Hepatocyte (in vitro differentiated cells): ENCODE data around the gene USP24. TPM values are rescaled to one million over a fixed set of nuclear protein-coding genes. Genes with fewer than 3 reads are reported as not detected.

Experiments
- DNase-seq: peaks from one replicate; pipeline ENCODE4 v3.0.0-alpha.2; 2016; ENCODE audit warnings: low spot score
- H2AFZ ChIP-seq: fragments of 200-600 bp; sonication (generic); 2 replicates; pipeline ENCODE4 v1.6.0; 2016; ENCODE audit warnings: antibody characterized with exemption, mild to moderate bottlenecking
- H3K27ac ChIP-seq: fragments of 200-600 bp; sonication (generic); 2 replicates; pipeline ENCODE4 v1.5.1; 2016; ENCODE audit warnings: mild to moderate bottlenecking
- H3K27me3 ChIP-seq: fragments of 200-600 bp; sonication (generic); 2 replicates; pipeline ENCODE4 v1.6.1; 2016
- H3K36me3 ChIP-seq: fragments of 200-600 bp; sonication (generic); replicated peaks from 2 replicates; pipeline ENCODE4 v1.5.1; 2016; ENCODE audit warnings: low read depth; ENCODE audit not compliant: insufficient read depth
- H3K4me1 ChIP-seq: fragments of 200-600 bp; sonication (generic); 2 replicates; pipeline ENCODE4 v1.5.1; 2016; ENCODE audit warnings: mild to moderate bottlenecking, moderate library complexity; ENCODE audit not compliant: insufficient read depth
- H3K4me2 ChIP-seq: fragments of 200-600 bp; sonication (generic); 2 replicates; pipeline ENCODE4 v1.6.0; 2016
- H3K4me3 ChIP-seq: fragments of 200-600 bp; sonication (generic); 2 replicates; pipeline ENCODE4 v1.5.1; 2016; ENCODE audit warnings: mild to moderate bottlenecking
- H3K79me2 ChIP-seq: fragments of 200-600 bp; sonication (generic); 2 replicates; pipeline ENCODE4 v1.6.0; 2017; ENCODE audit warnings: mild to moderate bottlenecking
- H3K9me2 ChIP-seq: fragments of 200-600 bp; sonication (generic); replicated peaks from 2 replicates; pipeline ENCODE4 v1.6.0; 2017; ENCODE audit warnings: mild to moderate bottlenecking; ENCODE audit not compliant: insufficient read depth
- H3K9me3 ChIP-seq: fragments of 200-600 bp; sonication (generic); 2 replicates; pipeline ENCODE4 v1.5.1; 2016; ENCODE audit warnings: low read depth, mild to moderate bottlenecking
- H4K20me1 ChIP-seq: fragments of 200-600 bp; sonication (generic); 2 replicates; pipeline ENCODE4 v1.6.0; 2016; ENCODE audit warnings: mild to moderate bottlenecking; ENCODE audit not compliant: insufficient read depth, poor library complexity, severe bottlenecking
- CTCF ChIP-seq: fragments of 200-600 bp; sonication (generic); IDR thresholded peaks from 2 replicates; pipeline ENCODE4 v1.5.1; 2016; ENCODE audit warnings: antibody characterized with exemption, mild to moderate bottlenecking; ENCODE audit not compliant: poor library complexity
- EZH2 ChIP-seq: fragments of 200-600 bp; sonication (generic); IDR thresholded peaks from 2 replicates; pipeline ENCODE4 v1.6.1; 2016; ENCODE audit warnings: antibody characterized with exemption, mild to moderate bottlenecking, borderline replicate concordance
- EZH2phosphoT487 ChIP-seq: fragments of 200-600 bp; sonication (generic); IDR thresholded peaks from one replicate; pipeline ENCODE4 v1.6.1; 2018; ENCODE audit warnings: antibody characterized with exemption, mild to moderate bottlenecking, low read depth, moderate library complexity; ENCODE audit not compliant: unreplicated experiment, severe bottlenecking
- WGBS: methylation state at CpG from one replicate; pipeline ENCODE4 v1.1.6; 2016; ENCODE audit warnings: low lambda C conversion rate; ENCODE audit errors: missing lambda C conversion rate; 5-methylcytosine and 5-hydroxymethylcytosine counted together
- polyA plus RNA-seq: library from polyadenylated mRNA; unstranded; fragments of >200 nt; fragmentation: Nextera tagmentation; extraction: Ambion mirVana; gene quantifications from 2 replicates; pipeline ENCODE4 v1.2.1, GENCODE V29; 2016
- total RNA-seq: library from RNA; depleted of rRNA; stranded (reverse); fragments of >200 nt; gene quantifications from 2 replicates; pipeline ENCODE4 v1.2.3, GENCODE V29; 2014

USP24 gene
- total and polyA plus RNA-seq, 2 experiments from 2014 or later, result 9.3 to 41.9 TPM

GRCh38 chr1:55081905-55082296 is 133.3 kb downstream of the USP24 start:
- 90% methylated on average over 2 of the region's 2 CpGs for WGBS

GRCh38 chr1:55081188-55081904 is 133.8 kb downstream of the USP24 start:
- no peaks in the 10 kb centered on the region for H4K20me1 ChIP-seq
- 71% methylated on average over 9 of the region's 9 CpGs for WGBS
- no peak overlapping the region for H3K4me3 ChIP-seq
- no peak overlapping the region for H3K4me2 ChIP-seq
- no peak overlapping the region for H3K27ac ChIP-seq
- no peak for TF ChIP-seq EZH2
- TF ChIP-seq CTCF, result no peak
- no peak for TF ChIP-seq EZH2phosphoT487
- no peaks in the 10 kb centered on the region for H3K79me2 ChIP-seq
- no peak for DNase-seq
- no peaks in the 10 kb centered on the region for H3K36me3 ChIP-seq
- H3K9me3 ChIP-seq, result no peaks in the 10 kb centered on the region
- H3K27me3 ChIP-seq, result no peaks in the 10 kb centered on the region
- H3K9me2 ChIP-seq, result no peaks in the 10 kb centered on the region
- H3K4me1 ChIP-seq, result no peaks in the 10 kb centered on the region
- H2AFZ ChIP-seq, result no peak overlapping the region

More at GRCh38 chr1:55081905-55082296, 133.3 kb downstream of the USP24 start:
- no peaks in the 10 kb centered on the region for H3K4me1 ChIP-seq
- H3K27me3 ChIP-seq, result no peaks in the 10 kb centered on the region
- no peaks in the 10 kb centered on the region for H3K9me2 ChIP-seq
- H3K36me3 ChIP-seq, result no peaks in the 10 kb centered on the region
- no peak overlapping the region for H3K4me3 ChIP-seq
- no peaks in the 10 kb centered on the region for H3K9me3 ChIP-seq
- H4K20me1 ChIP-seq, result no peaks in the 10 kb centered on the region
- no peak overlapping the region for H2AFZ ChIP-seq
- no peak for DNase-seq
- no peaks in the 10 kb centered on the region for H3K79me2 ChIP-seq
- H3K4me2 ChIP-seq, result no peak overlapping the region
- TF ChIP-seq EZH2 (no peak), CTCF (no peak), EZH2phosphoT487 (no peak)
- H3K27ac ChIP-seq, result no peak overlapping the region

GRCh38 chr1:55079651-55080050 is 135.5 kb downstream of the USP24 start:
- no peak for TF ChIP-seq CTCF
- no peak for TF ChIP-seq EZH2
- no peak for TF ChIP-seq EZH2phosphoT487
- no peak overlapping the region for H3K4me3 ChIP-seq
- no peak overlapping the region for H2AFZ ChIP-seq
- no peaks in the 10 kb centered on the region for H3K27me3 ChIP-seq
- 94% methylated on average over 7 of the region's 7 CpGs for WGBS
- no peak for DNase-seq
- no peak overlapping the region for H3K4me2 ChIP-seq
- no peak overlapping the region for H3K27ac ChIP-seq
- H3K4me1 ChIP-seq, result no peaks in the 10 kb centered on the region
- no peaks in the 10 kb centered on the region for H3K79me2 ChIP-seq
- H3K36me3 ChIP-seq, result no peaks in the 10 kb centered on the region
- no peaks in the 10 kb centered on the region for H4K20me1 ChIP-seq
- H3K9me2 ChIP-seq, result no peaks in the 10 kb centered on the region
- H3K9me3 ChIP-seq, result no peaks in the 10 kb centered on the region
